ENCODE data around the gene XAGE3.
"Not testable (repeated sequence)": the region's sequence is repeated elsewhere in the genome, so short reads cannot be mapped to it uniquely, and the experiment has no call there.

DNA sequence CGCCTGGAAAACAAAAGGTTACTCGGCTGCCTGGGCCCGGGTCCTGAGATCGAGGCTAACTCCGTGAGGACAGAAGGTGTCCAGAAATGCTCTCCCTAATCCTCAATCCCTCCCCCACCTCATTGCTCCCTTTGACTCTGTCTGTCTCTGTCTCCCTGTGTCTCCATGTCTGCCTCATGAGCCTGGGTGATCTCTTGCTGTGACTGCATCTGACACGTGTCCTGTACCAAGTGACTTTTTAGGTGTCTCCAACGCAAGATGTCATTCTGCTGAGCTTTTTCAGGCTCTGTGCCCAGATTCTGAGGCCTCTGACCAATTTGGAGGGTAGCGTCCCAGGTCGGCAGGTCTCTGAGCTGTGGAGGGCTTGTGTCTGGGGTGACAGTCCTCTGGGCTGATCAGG lies 20.2 kb upstream of the XAGE3 start:
- TF ChIP-seq, protein P1, sequence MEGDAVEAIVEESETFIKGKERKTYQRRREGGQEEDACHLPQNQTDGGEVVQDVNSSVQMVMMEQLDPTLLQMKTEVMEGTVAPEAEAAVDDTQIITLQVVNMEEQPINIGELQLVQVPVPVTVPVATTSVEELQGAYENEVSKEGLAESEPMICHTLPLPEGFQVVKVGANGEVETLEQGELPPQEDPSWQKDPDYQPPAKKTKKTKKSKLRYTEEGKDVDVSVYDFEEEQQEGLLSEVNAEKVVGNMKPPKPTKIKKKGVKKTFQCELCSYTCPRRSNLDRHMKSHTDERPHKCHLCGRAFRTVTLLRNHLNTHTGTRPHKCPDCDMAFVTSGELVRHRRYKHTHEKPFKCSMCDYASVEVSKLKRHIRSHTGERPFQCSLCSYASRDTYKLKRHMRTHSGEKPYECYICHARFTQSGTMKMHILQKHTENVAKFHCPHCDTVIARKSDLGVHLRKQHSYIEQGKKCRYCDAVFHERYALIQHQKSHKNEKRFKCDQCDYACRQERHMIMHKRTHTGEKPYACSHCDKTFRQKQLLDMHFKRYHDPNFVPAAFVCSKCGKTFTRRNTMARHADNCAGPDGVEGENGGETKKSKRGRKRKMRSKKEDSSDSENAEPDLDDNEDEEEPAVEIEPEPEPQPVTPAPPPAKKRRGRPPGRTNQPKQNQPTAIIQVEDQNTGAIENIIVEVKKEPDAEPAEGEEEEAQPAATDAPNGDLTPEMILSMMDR (IDR thresholded peaks at IDR 0.05 in 8 of 11, conservative IDR thresholded peaks at IDR 0.05 in 3 of 11), result not testable (repeated sequence)
- not testable (repeated sequence) for TF ChIP-seq POLR2A, POLR2AphosphoS5 (IDR thresholded peaks at IDR 0.05)

Measured in spleen (tissue), 7 donors.